ENCODE data around the gene KSR1. TPM values are rescaled to one million over a fixed set of nuclear protein-coding genes. Genes with fewer than 3 reads are reported as not detected.
"Not testable (repeated sequence)": the region's sequence is repeated elsewhere in the genome, so short reads cannot be mapped to it uniquely, and the experiment has no call there.

Gene KSR1
- total and polyA plus RNA-seq, 2 of the 8 experiments (the other 6 are each of a cell fraction or from before 2014, with no cell fraction given) = 14.1 to 34.7 TPM

DNA sequence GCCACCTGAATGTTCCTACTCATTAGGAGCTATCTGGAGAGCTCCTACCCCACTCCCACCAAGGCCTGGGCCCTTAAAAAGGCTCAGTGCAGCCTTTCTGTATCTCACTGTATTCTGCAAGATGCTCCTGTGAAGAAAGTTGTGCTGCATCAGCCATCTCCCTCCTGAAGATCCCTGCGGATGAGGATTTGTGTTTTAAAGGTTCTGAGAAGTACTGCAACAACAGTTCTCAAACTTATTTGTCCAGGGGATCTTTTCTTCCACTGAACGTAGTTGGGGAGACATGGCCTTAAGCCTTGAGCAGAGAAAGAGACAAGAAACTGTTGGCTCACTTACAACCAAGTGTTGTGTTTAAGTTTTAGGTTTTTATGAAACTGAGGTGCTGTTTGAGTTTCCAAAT, 9.6 kb downstream of the KSR1 start:
- not testable (repeated sequence) for H2AK5ac ChIP-seq (ENCODE audit: low read depth, low read length); DNase-seq (ENCODE audit: low read depth in 1 of 2, low spot score in 2 of 2); H3K18ac ChIP-seq (ENCODE audit: extremely low read depth, low read length); H4K5ac ChIP-seq (ENCODE audit: insufficient read length, low read depth, low read length); H3K23ac ChIP-seq (ENCODE audit: insufficient read length); H3K9me3 ChIP-seq (ENCODE audit: insufficient read depth in 2 of 2, low read depth in 1 of 2, low read length in 1 of 2); H4K91ac ChIP-seq (replicated peaks; ENCODE audit: insufficient read length, low read length); H2BK5ac ChIP-seq (ENCODE audit: low read depth, low read length); FAIRE-seq; H2BK15ac ChIP-seq (ENCODE audit: low read length); H2BK120ac ChIP-seq (replicated peaks; ENCODE audit: low read depth, low read length); H2AFZ ChIP-seq (ENCODE audit: low read length); H3K27me3 ChIP-seq (replicated peaks in 1 of 4; ENCODE audit: control insufficient read depth in 3 of 4, extremely low read depth in 1 of 4, insufficient read depth in 3 of 4, low read length in 3 of 4); H4K8ac ChIP-seq (ENCODE audit: extremely low read depth, insufficient read depth, low read length); H2BK12ac ChIP-seq (ENCODE audit: low read depth, low read length); H3K23me2 ChIP-seq (ENCODE audit: low read depth, low read length); H3K9ac ChIP-seq (replicated peaks in 1 of 4; ENCODE audit: extremely low read depth in 1 of 4, low read depth in 3 of 4, low read length in 3 of 4); H3K56ac ChIP-seq (replicated peaks; ENCODE audit: insufficient read length, low read depth, low read length); H3K4me3 ChIP-seq (ENCODE audit: extremely low read depth in 1 of 4, insufficient read depth in 2 of 4, low read depth in 3 of 4, low read length in 4 of 4); H3K36me3 ChIP-seq (ENCODE audit: control insufficient read depth in 2 of 4, insufficient read depth in 4 of 4, low read length in 3 of 4); H3K14ac ChIP-seq (ENCODE audit: insufficient read length); H4K20me1 ChIP-seq (replicated peaks in 1 of 2; ENCODE audit: control insufficient read depth in 1 of 2, insufficient read depth in 2 of 2, low read length in 2 of 2); H3K4ac ChIP-seq (replicated peaks; ENCODE audit: insufficient read length, low read depth, low read length); H2BK20ac ChIP-seq (ENCODE audit: low read length)
- peaks cover 13% of the 10 kb centered on the region for H3K79me1 ChIP-seq (ENCODE audit: low read depth, low read length)
- H3K79me2 ChIP-seq (ENCODE audit: control insufficient read depth in 1 of 2, insufficient read depth in 2 of 2, low read length in 2 of 2) = peaks cover 0 to 78% of the 10 kb centered on the region in 2 experiments
- H3K4me1 ChIP-seq (replicated peaks in 1 of 4; ENCODE audit: control insufficient read depth in 3 of 4, insufficient read depth in 4 of 4, low read length in 3 of 4) = peaks cover 11 to 19% (median 14%) of the 10 kb centered on the region in 4 experiments
- H3K4me2 ChIP-seq (ENCODE audit: insufficient read depth in 1 of 2, low read depth in 2 of 2, low read length in 2 of 2) = peak overlapping the region; percentile 6 to 31; a peak in 1 of 4 replicates
- CTCF ChIA-PET (ENCODE audit: partially characterized antibody) = interaction anchor here (0.9 to 17.4 kb wide), 8 partner anchors 11 to 143 kb away, joined by 3 to 209 read pairs (median 4); no protein-coding TSS in a partner anchor
- 71% methylated on average over 2 of the region's 2 CpGs; no CpG with 5 or more reads in 1 of the 2 experiments for WGBS, 2 experiments (ENCODE audit: extremely low coverage in 1 of 2, insufficient coverage in 1 of 2, insufficient read length in 1 of 2, insufficient replicate concordance in 2 of 2, low coverage in 1 of 2, low lambda C conversion rate in 2 of 2, missing lambda C conversion rate in 1 of 2)
- H3K27ac ChIP-seq (ENCODE audit: low read depth, low read length) = peak overlapping the region; percentile 20; the same call in 1 of the 2 replicates
- POLR2A ChIA-PET (ENCODE audit: partially characterized antibody) = interaction anchor here (1.1 to 1.3 kb wide), 2 partner anchors 8 to 10 kb away, joined by 4 to 6 read pairs; partner anchors contain the start of gene KSR1

All from H1 (cell line).